Amniotic stem cell (primary cell): ENCODE results near the gene SORBS1.

Source experiments
- DNase-seq: peaks from one replicate; lab custom pipeline; 2025; lab: John Stamatoyannopoulos, UW

SORBS1 gene

GRCh38 chr10:95435548-95436279 is 125.5 kb downstream of the SORBS1 start:
- no peak for DNase-seq

GRCh38 chr10:95434583-95434982 is 126.6 kb downstream of the SORBS1 start:
- no peak for DNase-seq

GRCh38 chr10:95431900-95432342 is 129.2 kb downstream of the SORBS1 start:
- no peak for DNase-seq

GRCh38 chr10:95430231-95430951 is 130.8 kb downstream of the SORBS1 start:
- peak; percentile 5 for DNase-seq

- no peak for DNase-seq
These were observed 131.5 kb downstream of the SORBS1 start for GRCh38 chr10:95429639-95430038.

- DNase-seq: no peak
These were observed 132.5 kb downstream of the SORBS1 start for GRCh38 chr10:95428701-95429100.

- DNase-seq: no peak
These were observed 134.7 kb downstream of the SORBS1 start for GRCh38 chr10:95426482-95426881.

GRCh38 chr10:95425592-95426465 is 135.3 kb downstream of the SORBS1 start:
- DNase-seq: no peak

- DNase-seq: no peak
These were observed 137.8 kb downstream of the SORBS1 start for GRCh38 chr10:95423164-95424005.

- DNase-seq: no peak
These were observed 138.9 kb downstream of the SORBS1 start for GRCh38 chr10:95422233-95422632.

- no peak for DNase-seq
These were observed 139.4 kb downstream of the SORBS1 start for GRCh38 chr10:95421782-95422181.

GRCh38 chr10:95419399-95419798 is 141.8 kb downstream of the SORBS1 start:
- DNase-seq: no peak

- no peak for DNase-seq
These were observed 144.2 kb downstream of the SORBS1 start for GRCh38 chr10:95416973-95417372.

GRCh38 chr10:95416270-95416669 is 144.9 kb downstream of the SORBS1 start:
- DNase-seq: no peak

- DNase-seq: no peak
These were observed 145.5 kb downstream of the SORBS1 start for GRCh38 chr10:95415621-95416031.

- no peak for DNase-seq
These were observed 146.2 kb downstream of the SORBS1 start for GRCh38 chr10:95414844-95415485.

- no peak for DNase-seq
These were observed 146.9 kb downstream of the SORBS1 start for GRCh38 chr10:95414016-95414830.

GRCh38 chr10:95413588-95413987 is 147.6 kb downstream of the SORBS1 start:
- no peak for DNase-seq

GRCh38 chr10:95411635-95412034 is 149.5 kb downstream of the SORBS1 start:
- no peak for DNase-seq
